GM21447 (cell line): ENCODE results near the gene HPGD.

Experiments
- ATAC-seq: cut with Tn5 transposase; IDR thresholded peaks from one replicate; pipeline ENCODE4 v1.9.1; 2021; ENCODE audit not compliant: unreplicated experiment

Gene HPGD

GRCh38 chr4:174479140-174479539 is 43.1 kb downstream of the HPGD start:
- ATAC-seq, result no peak

GRCh38 chr4:174475528-174475927 is 46.8 kb downstream of the HPGD start:
- no peak for ATAC-seq

- ATAC-seq, result no peak
These were observed 47.7 kb downstream of the HPGD start for GRCh38 chr4:174474457-174475075.

GRCh38 chr4:174467107-174467506 is 55.2 kb downstream of the HPGD start:
- ATAC-seq, result no peak

GRCh38 chr4:174464949-174465348 is 57.3 kb downstream of the HPGD start:
- ATAC-seq, result no peak

- ATAC-seq, result no peak
These were observed 60.7 kb downstream of the HPGD start for GRCh38 chr4:174461466-174462106.

GRCh38 chr4:174460684-174461083 is 61.6 kb downstream of the HPGD start:
- no peak for ATAC-seq

- no peak for ATAC-seq
These were observed 64.8 kb downstream of the HPGD start for GRCh38 chr4:174457468-174457867.

GRCh38 chr4:174454815-174455473 is 67.3 kb downstream of the HPGD start:
- no peak for ATAC-seq

GRCh38 chr4:174451718-174452296 is 70.5 kb downstream of the HPGD start:
- no peak for ATAC-seq

- no peak for ATAC-seq
These were observed 71.5 kb downstream of the HPGD start for GRCh38 chr4:174450786-174451125.

- no peak for ATAC-seq
These were observed 72.1 kb downstream of the HPGD start for GRCh38 chr4:174449944-174450785.

GRCh38 chr4:174449152-174449551 is 73.1 kb downstream of the HPGD start:
- ATAC-seq, result no peak

- no peak for ATAC-seq
These were observed 77.9 kb downstream of the HPGD start for GRCh38 chr4:174444390-174444789.
